HG03135 (cell line): ENCODE data around the gene ASB8.
"Not testable (repeated sequence)": the region's sequence is repeated elsewhere in the genome, so short reads cannot be mapped to it uniquely, and the experiment has no call there.

ENCODE experiments used
- ATAC-seq: cut with Tn5 transposase; IDR thresholded peaks from one replicate; pipeline ENCODE4 v1.9.1; 2021; ENCODE audit warnings: mild to moderate bottlenecking, moderate library complexity; ENCODE audit not compliant: unreplicated experiment

Gene ASB8

GRCh38 chr12:48183091-48183875 is 26.0 kb upstream of the ASB8 start, which contains the start of gene CCDC184:
Gene CCDC184 (plus strand): TSS chr12:48183644. CDS start chr12:48184123, 479 bp downstream.
- ATAC-seq = peak; percentile 69

DNA sequence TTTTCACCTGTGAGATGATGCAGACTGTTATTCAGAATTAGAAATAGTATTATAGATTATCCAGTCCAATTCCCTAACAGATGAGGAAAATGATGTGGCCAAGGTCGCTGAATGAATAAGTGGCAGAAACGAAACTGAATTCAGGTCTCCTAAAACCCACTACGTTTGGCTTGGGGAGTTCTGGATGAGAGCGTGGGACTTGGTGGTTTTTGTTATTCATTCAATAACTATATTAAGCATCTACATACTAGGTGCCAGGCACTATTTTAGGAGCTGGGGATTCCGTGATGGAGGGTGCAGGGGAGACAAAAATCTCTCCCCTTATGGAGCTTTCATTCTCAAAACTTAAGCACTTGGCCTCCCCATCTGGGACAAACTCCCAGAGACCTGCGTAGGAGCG is 25.3 kb upstream of the ASB8 start:
- ATAC-seq = no peak

GRCh38 chr12:48180857-48181495 is 23.7 kb upstream of the ASB8 start:
- no peak for ATAC-seq

GRCh38 chr12:48180424-48180823 is 23.1 kb upstream of the ASB8 start:
- no peak for ATAC-seq

DNA sequence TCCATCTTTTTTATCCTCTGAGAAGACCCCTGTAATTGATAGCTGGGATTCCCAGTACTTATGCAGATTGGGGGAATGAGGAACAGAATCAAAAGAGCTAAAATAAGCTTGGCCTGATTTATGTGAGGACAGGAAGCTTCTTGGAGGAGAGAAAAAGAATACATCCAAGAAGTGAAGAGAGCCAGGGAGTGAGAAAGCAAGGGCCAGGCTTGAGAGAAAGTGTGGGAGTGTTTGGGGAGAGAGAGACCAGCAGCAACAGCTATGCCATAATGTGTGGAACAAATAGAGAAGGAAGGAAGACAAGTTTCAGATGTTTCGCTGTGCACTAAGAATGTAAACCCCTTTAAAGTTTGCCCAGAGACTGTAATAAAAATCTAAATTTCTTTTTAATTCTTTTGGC is 22.2 kb upstream of the ASB8 start:
- ATAC-seq = no peak

DNA sequence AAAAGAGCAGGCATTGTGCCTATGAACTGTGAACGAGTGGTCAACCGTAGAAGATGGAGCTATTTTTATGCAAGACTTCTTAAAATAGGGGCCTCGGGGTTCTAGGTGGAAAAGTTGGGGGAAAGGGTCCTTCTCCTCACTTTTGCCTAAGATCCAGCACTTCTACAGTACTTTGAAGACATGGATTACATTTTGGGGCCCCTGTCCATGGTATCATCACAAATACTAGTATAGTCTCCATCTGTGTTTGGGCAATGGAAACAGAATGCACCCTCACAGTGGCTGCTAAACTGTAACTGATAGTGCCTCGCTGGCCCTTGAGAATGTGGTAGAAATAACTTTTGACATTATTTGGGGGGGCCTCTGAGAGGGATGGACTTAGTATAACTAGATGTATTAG is 20.7 kb upstream of the ASB8 start:
- no peak for ATAC-seq

- no peak for ATAC-seq
Measured at GRCh38 chr12:48176417-48176751, 19.1 kb upstream of the ASB8 start.

DNA sequence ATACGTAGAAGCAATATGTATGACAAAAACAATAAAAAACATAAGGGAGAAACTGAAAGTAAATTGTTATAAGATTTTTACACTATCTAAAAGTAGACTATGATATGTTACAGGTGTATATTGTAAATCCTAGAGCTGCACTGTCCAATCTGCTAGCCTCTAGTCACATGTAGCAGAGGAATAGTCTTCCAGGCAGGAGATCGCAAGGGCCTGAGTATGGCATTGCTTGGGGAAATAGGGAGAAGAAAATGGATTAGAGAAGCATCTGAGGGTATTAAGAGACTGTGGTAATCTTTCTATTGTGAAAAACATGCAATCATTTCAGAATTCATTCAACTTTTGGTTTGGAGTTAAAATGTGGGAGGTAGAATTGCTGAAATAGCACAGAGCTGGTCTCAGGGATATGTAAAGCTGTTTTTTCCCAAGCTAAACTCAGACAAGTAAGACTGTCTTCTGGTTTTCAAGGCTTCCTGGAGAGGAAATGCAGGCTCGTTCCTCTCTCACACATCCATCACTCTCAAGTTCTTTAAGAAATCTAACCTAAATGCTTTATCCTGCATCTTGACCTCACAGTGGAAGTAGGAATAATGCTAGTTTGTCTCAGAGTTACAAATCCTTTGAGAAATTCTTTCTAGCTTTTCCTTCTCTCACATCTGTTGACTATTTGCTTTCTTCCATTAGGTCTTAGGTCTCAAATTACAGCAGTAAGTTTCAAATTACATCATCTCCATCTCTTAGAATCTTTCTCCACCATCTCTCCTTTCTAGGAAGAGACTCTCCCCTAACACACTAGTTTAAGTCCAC is 18.5 kb upstream of the ASB8 start:
- ATAC-seq = no peak

- no peak for ATAC-seq
Measured at GRCh38 chr12:48169011-48169410, 11.7 kb upstream of the ASB8 start.

- peak; percentile 60 for ATAC-seq
Measured at GRCh38 chr12:48165089-48165981, 8.0 kb upstream of the ASB8 start.

DNA sequence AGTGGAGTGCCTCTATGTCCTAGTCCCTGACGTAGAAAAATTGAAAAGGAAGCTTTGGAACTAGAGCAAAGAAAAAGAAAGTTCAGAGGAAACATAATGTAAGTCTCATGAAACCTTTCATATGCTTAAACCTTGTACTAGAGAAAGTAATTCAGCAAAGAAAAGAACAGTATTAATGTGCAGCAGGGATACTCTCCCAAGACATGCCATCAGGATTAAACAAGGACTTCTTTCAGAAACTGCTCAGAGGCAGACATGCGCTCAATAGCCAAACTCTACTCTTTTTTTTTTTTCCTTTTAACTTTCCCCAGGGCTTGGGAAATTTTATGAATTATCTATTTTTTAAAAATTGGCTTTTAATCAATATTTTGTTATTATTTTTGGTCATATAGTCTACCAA is 7.1 kb upstream of the ASB8 start:
- no peak for ATAC-seq

- no peak for ATAC-seq
Measured at GRCh38 chr12:48163150-48163747, 5.9 kb upstream of the ASB8 start.

GRCh38 chr12:48160807-48161206 is 3.5 kb upstream of the ASB8 start:
- no peak for ATAC-seq

GRCh38 chr12:48160046-48160445 is 2.7 kb upstream of the ASB8 start:
- no peak for ATAC-seq

DNA sequence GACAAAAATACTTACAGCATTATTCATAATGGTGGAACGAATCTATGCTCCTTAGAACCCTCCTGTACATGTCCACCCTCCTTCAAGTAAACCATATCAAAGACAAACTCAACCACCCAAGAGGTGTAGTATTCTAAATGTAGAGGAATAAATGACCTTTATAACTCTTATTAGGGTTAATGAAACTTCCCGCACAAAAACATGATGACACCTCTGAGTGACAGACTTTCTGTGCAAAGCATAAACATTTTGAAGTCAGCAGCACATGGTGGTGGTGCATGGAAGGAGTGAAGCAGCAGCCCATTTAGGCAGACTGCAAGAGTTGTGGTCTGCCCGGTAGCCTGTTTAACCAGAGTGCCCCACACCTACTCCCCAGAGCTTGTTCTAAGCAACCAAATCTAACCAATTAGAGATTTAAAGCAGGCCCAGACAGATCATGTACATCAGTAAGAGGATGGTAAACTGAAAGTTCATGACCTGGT is 615 bp upstream of the ASB8 start:
- ATAC-seq = no peak

DNA sequence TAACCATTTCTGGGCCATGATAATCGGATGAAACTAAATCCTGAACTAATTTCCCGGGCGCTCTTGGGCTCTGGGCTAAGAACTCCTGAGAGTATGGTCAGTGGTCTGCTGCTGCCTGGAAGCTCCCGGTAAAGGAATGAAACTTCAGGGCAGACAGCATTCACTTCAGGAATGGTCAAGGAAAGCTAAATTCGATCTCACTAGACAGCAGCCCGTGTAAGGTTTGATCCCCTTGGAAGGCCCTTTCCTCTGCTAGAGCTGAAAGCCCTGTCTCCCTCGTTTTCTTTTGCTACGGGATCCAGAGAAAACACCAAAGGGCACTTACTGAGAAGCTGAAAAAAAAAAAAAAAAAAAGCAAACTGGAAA is 680 bp downstream of the ASB8 start:
- no peak for ATAC-seq

- ATAC-seq = not testable (repeated sequence)
Measured at GRCh38 chr12:48155786-48156185, 1.5 kb downstream of the ASB8 start.

- no peak for ATAC-seq
Measured at GRCh38 chr12:48151103-48151771, 6.1 kb downstream of the ASB8 start.

DNA sequence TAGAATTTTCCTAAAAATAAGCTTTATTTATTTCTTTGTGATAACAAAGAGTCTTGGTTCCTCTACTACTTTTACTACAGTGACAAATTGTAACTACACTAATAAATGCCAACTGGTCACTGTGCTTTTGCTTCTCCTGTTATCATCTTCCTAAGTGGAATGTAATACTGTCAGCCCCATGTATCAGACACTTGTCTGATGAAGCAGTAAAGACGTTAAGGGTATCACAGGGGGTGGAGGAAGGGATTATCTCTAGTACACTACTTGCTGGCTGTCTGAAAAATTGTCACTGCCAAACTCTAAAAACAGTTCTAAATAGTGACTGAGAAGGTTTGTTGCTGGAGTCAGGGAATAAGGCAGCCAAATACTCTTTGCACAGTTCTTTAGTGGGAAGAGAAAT is 11.3 kb downstream of the ASB8 start:
- ATAC-seq = no peak

- ATAC-seq = no peak
Measured at GRCh38 chr12:48143898-48144297, 13.4 kb downstream of the ASB8 start.
